ENCODE results near the gene FAM168A.

FAM168A gene

GRCh38 chr11:73401217-73401923 is 196.5 kb downstream of the FAM168A start:
- DNase-seq (ENCODE audit: low spot score), result peak; percentile 24

- DNase-seq (ENCODE audit: low spot score), result no peak
These were observed 197.6 kb downstream of the FAM168A start for GRCh38 chr11:73400293-73400692.

GRCh38 chr11:73399636-73400035 is 198.3 kb downstream of the FAM168A start:
- DNase-seq (ENCODE audit: low spot score), result no peak

- peak; percentile 26 for DNase-seq (ENCODE audit: low spot score)
These were observed 198.7 kb downstream of the FAM168A start for GRCh38 chr11:73399159-73399590.

GRCh38 chr11:73398721-73399120 is 199.2 kb downstream of the FAM168A start:
- DNase-seq (ENCODE audit: low spot score), result no peak

- no peak for DNase-seq (ENCODE audit: low spot score)
These were observed 199.8 kb downstream of the FAM168A start for GRCh38 chr11:73398132-73398526.

- no peak for DNase-seq (ENCODE audit: low spot score)
These were observed 200.3 kb downstream of the FAM168A start for GRCh38 chr11:73397468-73398131.

GRCh38 chr11:73396985-73397384 is 200.9 kb downstream of the FAM168A start:
- DNase-seq (ENCODE audit: low spot score), result no peak

- no peak for DNase-seq (ENCODE audit: low spot score)
These were observed 201.5 kb downstream of the FAM168A start for GRCh38 chr11:73396251-73396930.

- DNase-seq (ENCODE audit: low spot score), result no peak
These were observed 202.4 kb downstream of the FAM168A start for GRCh38 chr11:73395297-73396208.

GRCh38 chr11:73394416-73395296 is 203.3 kb downstream of the FAM168A start:
- DNase-seq (ENCODE audit: low spot score), result no peak

GRCh38 chr11:73393479-73394415 is 204.2 kb downstream of the FAM168A start:
- peak; percentile 89 for DNase-seq (ENCODE audit: low spot score)

- DNase-seq (ENCODE audit: low spot score), result no peak
These were observed 204.9 kb downstream of the FAM168A start for GRCh38 chr11:73393011-73393380.

GRCh38 chr11:73392108-73393010 is 205.6 kb downstream of the FAM168A start:
- DNase-seq (ENCODE audit: low spot score), result no peak

GRCh38 chr11:73391665-73392064 is 206.2 kb downstream of the FAM168A start:
- no peak for DNase-seq (ENCODE audit: low spot score)

GRCh38 chr11:73390601-73391565 is 207.0 kb downstream of the FAM168A start:
- no peak for DNase-seq (ENCODE audit: low spot score)

- no peak for DNase-seq (ENCODE audit: low spot score)
These were observed 208.0 kb downstream of the FAM168A start for GRCh38 chr11:73389916-73390315.

- no peak for DNase-seq (ENCODE audit: low spot score)
These were observed 208.8 kb downstream of the FAM168A start for GRCh38 chr11:73389134-73389525.

Data from AG08395 (cell line).